Measurements from ENCODE around the gene FLNB. TPM values are rescaled to one million over a fixed set of nuclear protein-coding genes. Genes with fewer than 3 reads are reported as not detected.
A peak's percentile ranks its signal among the peaks of the same experiment; 100 is the strongest.

FLNB gene
- total and polyA plus RNA-seq, 9 of the 15 experiments (the other 6 are each of a cell fraction or from before 2014, with no cell fraction given) = 9.4 to 48.1 (median 25.6) TPM

- no peaks in the 10 kb centered on the region for H3K9me1 ChIP-seq (ENCODE audit: control insufficient read depth, insufficient read depth, low read length)
- H3K9ac ChIP-seq (ENCODE audit: insufficient read depth in 1 of 2, low read depth in 2 of 2, low read length in 2 of 2) = no peak overlapping the region
- H3K79me2 ChIP-seq (ENCODE audit: control insufficient read depth, insufficient read depth, low read length) = no peaks in the 10 kb centered on the region
- H3K4me1 ChIP-seq (replicated peaks in 1 of 2; ENCODE audit: control insufficient read depth in 2 of 2, insufficient read depth in 2 of 2, low read length in 2 of 2) = no peaks in the 10 kb centered on the region; a peak in 1 of 5 replicates
- TF ChIP-seq USF1 (CRISPR knock-in tag; IDR thresholded peaks at IDR 0.05) (peak; percentile 55), NFYB (IDR thresholded peaks at IDR 0.05; ENCODE audit: extremely low read depth, insufficient read length) (peak; percentile 19), ZBTB17 (CRISPR knock-in tag; IDR thresholded peaks at IDR 0.05) (no peak), USF2 (CRISPR knock-in tag; IDR thresholded peaks at IDR 0.05) (peak; percentile 43; the same call in 1 of the 2 replicates), PHF21A (IDR thresholded peaks at IDR 0.05; ENCODE audit: borderline replicate concordance, low read depth) (0 out of 2 replicates have a peak, but pooled peaks have one; percentile 28), U2AF2 (optimal IDR thresholded peaks at IDR 0.05; ENCODE audit: low read depth, low read length) (no peak)
- H3K27me3 ChIP-seq (ENCODE audit: control insufficient read depth in 2 of 2, insufficient read depth in 2 of 2, low read length in 2 of 2) = peaks cover under 1 to 22% of the 10 kb centered on the region in 2 experiments; a peak in 4 of 5 replicates
- no peak overlapping the region for H3K4me3 ChIP-seq
- CTCF ChIA-PET (ENCODE audit: low intra/inter-chr PET ratio) = no interaction called here
- no TSS peak for BruUV-seq (replicated peaks)
- in situ Hi-C loops (cut with MboI) = no loop called here
- H4K20me1 ChIP-seq (replicated peaks; ENCODE audit: control insufficient read depth, insufficient read depth, low read length) = no peaks in the 10 kb centered on the region
- ATAC-seq (no peak), DNase-seq (ENCODE audit: extremely low read depth in 1 of 4, low spot score in 3 of 4) (no peak), FAIRE-seq (no peak)
- intact Hi-C loops (cut with micrococcal nuclease) = no loop called here
- no peak overlapping the region for H3K27ac ChIP-seq (ENCODE audit: extremely low read depth, low read depth, low read length)
- H3K4me2 ChIP-seq (ENCODE audit: insufficient read depth, low read length) = no peak overlapping the region
- H3K36me3 ChIP-seq (ENCODE audit: control insufficient read depth, insufficient read depth, low read length) = no peaks in the 10 kb centered on the region
- H2AFZ ChIP-seq (ENCODE audit: low read depth, low read length) = no peak overlapping the region
- H3K9me3 ChIP-seq (replicated peaks; ENCODE audit: control insufficient read depth, insufficient read depth, low read depth, low read length) = no peaks in the 10 kb centered on the region
- POLR2A ChIA-PET = no interaction called here
These were observed 192.0 kb downstream of the FLNB start for GRCh38 chr3:58200121-58200709.

Measured in K562 (cell line).